GM21576 (cell line): ENCODE measurements around the gene NKPD1.

Source experiments
- ATAC-seq: cut with Tn5 transposase; IDR thresholded peaks from one replicate; pipeline ENCODE4 v1.9.1; 2021; ENCODE audit warnings: mild to moderate bottlenecking, moderate library complexity; ENCODE audit not compliant: unreplicated experiment

Gene NKPD1, protein sequence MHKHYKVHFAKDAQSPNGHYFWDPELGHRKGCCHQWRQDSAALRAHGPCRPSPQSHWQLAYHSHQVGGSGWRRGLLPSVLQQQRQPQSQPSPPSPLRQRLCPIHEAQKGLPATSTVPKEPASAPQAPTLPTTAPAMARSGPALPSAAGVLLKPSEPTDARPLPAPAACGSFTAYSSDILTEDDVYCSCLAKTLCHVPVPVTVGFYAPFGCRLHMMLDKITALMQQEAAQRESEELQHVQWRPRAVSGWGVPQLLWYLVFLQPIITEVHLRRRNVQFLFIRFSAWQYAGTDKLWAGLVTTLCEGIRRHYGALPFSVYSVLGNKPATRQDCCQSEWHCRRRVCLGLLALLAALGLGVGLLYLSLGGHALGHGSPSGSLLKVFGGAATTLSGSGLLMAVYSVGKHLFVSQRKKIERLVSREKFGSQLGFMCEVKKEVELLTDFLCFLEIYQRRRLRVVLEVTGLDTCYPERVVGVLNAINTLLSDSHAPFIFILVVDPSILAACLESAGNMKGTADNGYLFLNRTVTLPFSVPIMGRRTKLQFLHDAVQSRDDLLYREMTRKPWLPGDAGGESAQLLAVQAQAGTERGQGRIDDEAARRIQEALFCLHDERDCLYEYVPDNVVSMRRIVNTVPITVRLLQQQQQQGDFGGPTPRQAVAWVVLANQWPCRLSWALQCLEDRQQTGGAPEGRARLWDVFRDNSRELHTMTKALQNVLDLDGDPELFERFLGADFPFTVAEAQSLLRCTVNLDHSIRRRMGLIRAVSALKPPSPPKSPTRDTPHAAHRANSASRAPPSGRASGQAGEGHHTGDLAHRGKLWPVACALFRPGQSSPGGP

DNA sequence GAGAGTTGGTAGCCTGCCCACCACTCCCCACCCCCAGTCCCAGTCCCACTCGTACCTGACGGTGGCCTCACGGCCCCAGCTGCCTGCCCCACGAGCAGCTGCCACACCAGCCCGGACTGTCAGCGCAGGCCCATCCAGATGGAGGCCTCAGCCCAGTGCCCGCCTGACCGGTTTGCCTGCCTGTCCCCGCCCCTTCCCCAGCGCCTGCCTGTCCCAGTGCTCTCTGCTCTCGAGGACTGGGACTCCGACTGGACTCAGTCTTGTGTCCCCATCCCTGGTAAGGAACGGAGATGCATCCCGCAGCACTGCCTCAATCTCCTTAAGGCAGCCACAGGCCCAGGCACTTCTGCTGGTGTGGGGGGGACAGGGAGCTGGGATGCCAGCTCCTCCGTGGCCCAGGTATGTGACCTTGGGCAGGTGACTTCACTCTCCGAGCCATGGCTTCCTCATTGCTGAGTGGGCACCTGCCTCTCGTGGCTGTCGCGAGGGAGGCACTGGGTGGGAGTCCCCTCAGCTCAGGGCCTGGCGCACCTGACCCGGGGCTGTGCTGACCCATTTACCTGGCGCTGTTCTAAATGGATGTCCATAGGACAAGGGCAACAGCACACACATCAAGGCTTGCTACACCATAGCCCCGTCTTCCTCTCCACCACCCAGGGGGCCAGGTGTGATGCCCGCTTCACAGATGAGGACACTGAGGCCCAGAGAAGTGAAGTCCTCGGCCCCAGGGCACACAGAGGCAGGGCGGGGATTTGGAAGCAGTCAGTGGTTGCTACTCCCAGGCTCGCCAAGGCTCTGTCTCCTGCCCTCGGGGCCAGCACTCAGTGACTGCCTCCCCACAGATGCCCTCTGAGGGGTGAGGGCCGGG is at the start of gene NKPD1:
TSS of gene NKPD1 (minus strand) at position 113 of the 868 bp plus-strand sequence. CDS start 832 bp downstream, outside the sequence.
- ATAC-seq, result no peak

DNA sequence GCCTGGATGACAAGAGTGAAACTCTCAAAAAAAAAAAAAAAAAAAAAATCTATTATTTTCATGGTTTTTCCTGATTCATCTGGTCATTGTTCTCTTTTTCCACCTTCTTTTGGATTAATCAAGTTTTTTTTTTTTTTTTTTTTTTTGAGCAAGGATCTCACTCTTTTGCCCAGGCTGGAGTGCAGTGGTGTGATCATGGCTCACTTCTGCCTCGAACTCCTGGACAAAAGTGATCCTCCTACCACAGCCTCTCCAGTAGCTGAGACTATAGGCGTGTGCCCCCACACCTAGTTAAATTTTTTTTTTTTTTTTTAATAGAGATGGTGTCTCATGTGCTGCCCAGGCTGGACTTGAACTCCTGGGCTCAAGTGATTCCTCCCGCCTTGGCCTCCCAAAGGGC is 45.5 kb upstream of the NKPD1 start:
- no peak for ATAC-seq

DNA sequence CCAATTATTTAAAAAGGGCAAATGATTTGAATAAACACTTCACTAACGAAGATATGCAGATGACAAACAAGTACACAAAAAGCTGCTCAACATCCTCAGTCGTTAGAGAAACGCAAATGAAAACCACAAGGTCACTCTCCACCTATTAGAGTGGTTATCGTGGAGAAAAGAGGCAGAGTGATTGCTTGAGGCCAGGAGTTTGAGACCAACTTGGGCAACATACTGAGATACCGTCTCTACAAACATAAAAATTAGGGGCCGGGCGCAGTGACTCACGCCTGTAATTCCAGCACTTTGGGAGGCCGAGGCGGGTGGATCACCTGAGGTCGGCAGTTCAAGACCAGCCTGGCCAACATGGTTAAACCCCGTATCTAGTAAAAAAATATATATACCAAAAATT is 45.0 kb upstream of the NKPD1 start:
- ATAC-seq, result no peak

DNA sequence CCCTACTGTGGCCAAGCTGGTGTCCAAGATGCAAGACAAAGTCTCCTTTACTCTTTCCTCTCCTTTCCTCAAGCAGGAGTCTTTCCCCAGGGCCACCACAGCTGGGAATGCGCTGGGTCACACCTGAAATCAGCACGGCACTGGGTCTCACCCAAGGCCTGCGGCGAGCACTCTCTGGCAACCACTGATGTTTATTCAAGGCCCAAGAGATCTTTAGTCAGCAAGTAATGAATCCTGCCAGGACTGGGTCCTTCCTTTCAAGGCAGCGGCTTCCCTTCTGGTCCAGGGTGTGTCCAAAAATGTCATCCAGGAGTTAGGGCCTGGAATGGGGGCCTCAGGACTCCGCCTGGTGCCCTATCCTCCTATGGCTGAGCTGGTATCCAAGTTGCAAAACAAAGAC is 41.9 kb upstream of the NKPD1 start:
- no peak for ATAC-seq

DNA sequence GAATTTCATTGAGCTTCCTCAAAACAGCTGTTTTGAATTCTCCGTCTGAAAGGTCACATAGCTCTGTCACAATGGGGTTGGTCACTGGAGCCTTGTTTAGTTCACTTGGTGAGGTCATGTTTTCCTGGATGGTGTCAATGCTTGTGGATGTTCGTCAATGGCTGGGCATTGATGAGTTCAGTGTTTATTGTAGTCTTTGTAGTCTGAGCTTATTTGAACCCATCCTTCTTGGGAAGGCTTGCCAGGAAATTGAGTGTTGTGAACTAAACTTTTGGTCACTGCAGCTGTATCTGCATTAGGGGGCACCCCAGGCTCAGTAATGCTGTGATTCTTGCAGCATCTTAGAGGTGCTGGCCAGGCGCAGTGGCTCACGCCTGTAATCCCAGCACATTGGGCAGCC is 39.8 kb upstream of the NKPD1 start:
- no peak for ATAC-seq

DNA sequence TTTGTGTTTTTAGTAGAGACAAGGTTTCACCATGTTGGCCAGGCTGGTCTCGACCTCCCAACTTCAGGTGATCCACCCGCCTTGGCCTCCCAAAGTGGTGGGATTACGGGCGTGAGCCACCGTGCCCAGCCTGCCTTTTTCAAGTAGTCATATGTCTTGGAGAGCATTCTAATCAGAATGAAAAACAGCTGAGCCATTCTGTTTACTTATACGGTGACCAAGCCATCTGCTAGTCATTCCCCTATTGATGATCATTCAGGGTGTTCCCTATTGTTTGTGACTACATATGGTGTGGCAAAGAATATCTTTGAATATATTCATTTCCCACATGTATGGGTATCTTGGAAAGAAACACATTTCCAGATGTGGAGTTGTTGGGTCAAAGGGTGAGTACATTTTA is 35.0 kb upstream of the NKPD1 start:
- ATAC-seq, result no peak

DNA sequence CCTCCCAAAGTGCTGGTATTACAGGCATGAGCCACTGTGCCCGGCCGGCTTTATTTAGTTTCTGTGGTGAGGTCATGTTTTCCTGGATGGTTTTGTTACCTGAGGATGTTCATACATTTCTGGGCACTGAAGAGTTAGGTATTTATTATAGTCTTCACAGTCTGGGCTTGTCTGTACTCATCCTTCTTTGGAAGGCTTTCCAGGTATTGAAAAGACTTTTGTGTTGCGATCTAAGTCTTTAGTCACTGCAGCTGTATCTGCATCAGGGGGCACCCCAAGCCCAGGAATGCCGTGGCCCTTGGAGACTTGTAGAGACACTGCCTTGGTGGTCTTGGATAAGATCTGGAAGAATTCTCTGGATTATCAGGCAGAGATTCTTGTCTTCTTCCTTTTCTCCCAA is 30.6 kb upstream of the NKPD1 start:
- ATAC-seq, result no peak

DNA sequence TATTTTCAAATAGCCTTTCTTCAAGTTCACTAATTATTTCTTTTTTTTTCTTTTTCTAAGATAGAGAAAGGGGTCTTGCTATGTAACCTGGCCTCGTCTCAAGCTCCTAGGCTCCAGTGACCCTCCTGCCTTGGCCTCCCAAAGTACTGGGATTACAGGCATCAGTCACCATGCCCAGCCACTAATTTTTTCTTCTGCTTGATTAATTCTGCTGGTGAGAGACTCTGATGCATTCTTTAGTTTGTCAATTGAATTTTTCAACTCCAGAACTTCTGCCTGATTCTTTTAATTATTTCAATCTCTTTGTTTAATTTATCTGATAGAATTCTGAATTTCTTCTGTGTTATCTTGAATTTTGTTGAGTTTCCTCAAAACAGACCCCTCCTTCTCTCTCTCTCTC is 29.2 kb upstream of the NKPD1 start:
- no peak for ATAC-seq

DNA sequence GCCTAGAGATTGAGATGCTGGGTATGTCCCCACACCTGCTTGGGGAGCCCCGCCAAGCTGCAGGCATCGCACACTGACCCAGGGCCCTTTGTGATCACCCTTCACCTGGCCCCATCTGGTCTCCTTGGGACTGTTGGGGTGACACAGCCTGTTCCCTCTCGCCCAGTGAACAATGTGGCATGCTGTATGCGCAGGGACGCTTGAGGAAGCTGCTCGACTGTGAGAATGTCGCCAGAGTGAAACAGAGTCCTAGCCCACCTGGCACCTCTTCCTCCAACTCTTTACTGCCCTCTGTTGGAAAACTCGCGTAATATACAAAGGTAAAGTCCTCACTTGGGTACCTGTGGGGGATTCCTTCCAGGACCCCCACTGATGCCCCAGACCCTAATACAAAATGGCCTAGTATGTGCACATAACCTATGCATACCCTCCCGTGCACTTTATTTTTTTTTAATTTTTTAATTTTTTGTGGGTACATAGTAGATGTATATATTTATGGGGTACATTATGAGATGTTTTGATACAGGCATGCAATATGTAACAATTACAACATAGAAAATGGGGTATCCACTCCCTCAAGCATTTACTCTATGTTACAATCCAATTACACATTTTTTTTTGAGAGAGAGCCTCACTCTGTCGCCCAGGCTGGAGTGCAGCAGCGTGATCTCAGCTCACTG is 26.8 kb upstream of the NKPD1 start:
- no peak for ATAC-seq

DNA sequence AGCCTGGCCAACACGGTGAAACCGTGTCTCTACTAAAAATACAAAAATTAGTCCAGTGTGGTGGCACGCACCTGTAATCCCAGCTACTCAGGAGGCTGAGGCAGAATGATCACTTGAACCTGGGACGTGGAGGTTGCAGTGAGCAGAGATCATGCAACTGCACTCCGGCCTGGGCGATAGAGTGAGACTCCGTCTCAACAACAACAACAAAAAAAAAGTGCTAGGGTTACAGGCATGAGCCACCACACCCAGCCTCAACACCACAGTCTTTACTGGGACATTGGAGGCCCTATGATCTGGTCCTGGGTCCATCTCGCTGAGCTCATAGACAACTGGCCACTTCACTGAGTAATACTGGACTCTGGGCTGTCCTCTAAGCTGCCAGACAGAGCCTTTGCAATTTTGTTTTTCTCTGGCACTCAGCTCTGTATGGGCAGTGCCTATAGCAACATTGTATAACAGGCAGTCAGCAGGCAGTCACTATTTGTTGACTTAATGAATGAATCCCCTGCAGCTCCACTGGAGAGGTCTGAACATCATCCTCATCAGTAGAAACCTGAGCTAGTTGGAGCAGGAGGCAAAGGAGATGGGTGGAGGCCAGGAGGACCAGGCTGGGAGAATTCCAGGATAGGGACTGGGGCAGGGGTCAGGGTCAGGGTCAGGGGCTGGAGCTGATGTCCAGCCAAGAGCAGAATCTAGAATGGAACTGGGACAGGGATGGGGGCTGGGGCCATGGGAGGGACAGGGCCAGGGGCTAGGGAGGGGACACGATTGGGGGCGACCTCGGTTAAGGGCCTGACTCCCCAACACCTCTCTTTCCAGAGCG is 25.9 kb upstream of the NKPD1 start:
- ATAC-seq, result no peak

DNA sequence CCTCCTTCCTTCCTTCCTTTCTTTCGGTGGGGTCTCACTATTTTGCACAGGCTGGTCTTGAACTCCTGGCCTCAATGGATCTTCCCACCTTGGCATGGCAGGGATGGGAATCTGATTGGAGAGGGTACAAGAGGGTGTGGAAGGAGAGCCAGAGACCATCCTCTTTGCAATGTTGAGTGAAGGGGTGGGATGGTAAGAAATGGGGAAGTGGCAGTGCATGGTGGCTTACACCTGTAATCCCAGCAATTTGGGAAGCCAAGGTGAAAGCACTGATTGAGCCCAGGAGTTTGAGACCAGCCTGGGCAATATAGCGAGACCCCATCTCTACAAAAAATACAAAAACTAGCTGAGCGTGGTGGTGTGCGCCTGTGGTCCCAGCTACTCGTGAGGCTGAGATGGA is 23.3 kb upstream of the NKPD1 start:
- ATAC-seq, result no peak

DNA sequence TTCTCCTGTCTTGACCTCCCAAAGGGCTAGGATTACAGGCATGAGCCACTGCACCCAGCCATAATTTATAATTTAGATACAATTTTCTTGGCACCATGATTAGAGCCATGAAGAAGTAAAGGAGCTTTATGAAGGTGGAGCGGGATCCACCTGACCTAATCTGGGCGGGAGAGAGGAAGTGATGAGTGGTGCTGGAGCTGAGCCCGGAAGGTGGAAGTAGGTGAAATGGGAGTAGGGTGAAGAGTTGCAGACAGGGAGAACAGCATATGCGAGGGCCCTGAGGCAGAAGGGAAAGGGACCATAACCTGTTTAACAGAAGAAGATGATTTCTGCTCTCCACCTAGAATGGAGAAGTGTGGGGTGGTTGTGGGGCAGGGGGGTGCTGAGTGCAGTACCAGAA is 22.0 kb upstream of the NKPD1 start:
- no peak for ATAC-seq

DNA sequence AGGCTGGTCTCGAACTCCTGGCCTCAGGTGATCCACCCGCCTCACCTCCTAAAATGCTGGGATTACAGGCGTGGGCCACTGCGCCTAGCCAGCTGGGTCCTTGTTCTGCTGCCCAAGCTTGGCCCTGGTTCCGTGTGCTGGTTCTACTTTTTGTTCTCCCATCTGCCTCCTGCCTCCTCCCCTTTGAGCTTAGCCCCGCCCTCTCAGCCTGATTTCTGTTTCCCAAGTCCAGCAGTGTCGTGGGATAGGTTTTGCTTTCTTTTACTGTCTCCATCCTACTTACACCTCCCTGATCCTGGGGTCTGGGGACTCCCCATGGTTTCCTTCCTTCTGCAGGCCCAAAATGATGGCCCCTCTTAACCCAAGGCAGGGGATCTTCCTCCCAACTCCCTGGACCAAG is 20.2 kb upstream of the NKPD1 start:
- ATAC-seq, result no peak

DNA sequence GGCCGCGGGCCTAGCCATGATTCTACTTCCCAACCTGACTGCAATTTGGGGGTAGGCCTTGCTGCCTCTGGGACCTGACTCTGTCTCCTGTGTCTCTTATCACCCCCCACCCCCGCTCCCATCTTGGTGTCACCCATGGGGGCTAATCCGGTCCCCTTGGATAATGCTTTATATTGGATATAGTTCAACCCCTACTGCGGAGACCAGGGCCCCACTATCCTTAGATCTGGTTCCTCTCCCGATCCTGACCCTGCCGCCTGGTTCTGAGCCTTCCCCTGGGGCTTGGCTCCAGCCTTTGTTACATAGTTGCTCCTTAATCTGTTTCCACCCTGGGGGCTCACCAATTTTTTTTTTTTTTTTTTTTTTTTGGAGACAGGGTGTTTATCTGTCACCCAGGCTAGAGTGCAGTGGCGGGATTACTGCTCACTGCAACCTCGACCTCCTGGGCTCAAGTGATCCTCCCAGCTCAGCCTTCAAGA is 19.1 kb upstream of the NKPD1 start:
- no peak for ATAC-seq

DNA sequence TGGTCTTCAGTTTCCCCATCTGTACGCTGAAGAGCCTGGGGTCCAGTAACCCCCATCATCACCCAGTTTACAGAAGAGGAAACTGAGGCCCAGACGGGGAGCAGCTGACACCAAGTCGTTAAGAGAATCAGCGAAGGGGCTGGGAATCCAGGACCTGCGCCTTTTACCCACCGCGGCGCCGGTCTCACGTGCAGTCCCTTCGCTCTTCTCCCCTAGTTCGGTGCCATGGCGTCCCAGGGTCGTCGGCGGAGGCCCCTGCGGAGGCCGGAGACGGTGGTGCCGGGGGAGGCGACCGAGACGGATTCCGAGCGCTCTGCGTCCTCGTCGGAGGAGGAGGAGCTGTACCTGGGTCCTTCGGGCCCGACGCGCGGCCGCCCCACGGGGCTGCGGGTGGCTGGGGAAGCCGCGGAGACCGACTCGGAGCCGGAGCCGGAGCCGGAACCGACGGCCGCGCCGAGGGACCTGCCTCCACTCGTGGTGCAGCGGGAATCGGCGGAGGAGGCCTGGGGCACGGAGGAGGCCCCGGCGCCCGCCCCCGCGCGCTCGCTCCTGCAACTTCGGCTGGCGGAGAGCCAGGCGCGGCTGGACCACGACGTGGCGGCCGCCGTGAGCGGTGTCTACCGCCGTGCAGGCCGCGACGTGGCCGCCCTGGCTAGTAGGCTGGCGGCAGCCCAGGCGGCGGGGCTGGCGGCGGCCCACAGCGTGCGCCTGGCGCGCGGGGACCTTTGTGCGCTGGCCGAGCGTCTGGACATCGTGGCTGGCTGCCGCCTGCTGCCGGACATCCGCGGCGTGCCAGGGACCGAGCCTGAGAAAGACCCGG is 18.5 kb upstream of the NKPD1 start:
- ATAC-seq, result no peak

DNA sequence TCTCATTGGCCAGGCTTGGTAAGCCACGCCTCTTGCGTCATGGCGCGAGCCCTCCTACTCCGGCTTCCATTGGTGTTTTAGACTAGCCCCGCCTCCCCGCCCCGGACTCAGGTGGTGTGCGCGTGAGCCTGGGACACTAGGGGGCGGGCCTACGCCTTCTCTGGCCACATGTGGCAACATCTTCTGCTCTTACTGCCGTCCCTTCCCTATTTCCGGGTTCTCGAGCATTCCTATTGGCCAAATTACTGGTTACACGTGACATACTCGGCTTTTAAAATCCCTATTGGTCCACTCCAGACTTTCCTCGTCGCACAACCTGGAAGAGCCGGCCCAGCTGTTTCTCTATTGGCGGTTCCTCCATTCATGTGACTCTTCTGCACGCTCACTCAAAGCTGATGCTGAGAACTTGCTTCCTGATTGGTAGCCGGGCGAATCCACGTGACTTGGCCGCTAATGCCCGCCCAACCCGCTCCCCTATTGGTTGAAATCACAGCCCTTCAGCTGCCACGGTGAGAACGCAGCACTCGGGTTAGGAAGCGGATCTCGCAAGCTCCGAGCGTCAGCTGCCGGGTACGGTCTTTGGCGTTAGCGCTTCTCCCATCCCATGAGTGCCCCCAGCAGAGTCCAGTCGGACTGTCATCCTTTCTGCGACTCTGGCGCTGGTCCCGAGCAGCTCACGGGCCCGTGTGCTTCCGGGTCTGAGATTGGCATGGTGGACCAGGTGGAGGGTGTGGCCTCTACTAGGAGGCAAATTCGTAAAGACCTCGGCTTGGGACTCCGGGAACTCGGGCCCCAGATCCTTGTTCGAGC is 17.7 kb upstream of the NKPD1 start, which contains the start of gene BLOC1S3:
TSS of gene BLOC1S3 (plus strand) at position 523 of the 810 bp plus-strand sequence. CDS start 513 bp downstream, outside the sequence.
- ATAC-seq, result peak; percentile 74

DNA sequence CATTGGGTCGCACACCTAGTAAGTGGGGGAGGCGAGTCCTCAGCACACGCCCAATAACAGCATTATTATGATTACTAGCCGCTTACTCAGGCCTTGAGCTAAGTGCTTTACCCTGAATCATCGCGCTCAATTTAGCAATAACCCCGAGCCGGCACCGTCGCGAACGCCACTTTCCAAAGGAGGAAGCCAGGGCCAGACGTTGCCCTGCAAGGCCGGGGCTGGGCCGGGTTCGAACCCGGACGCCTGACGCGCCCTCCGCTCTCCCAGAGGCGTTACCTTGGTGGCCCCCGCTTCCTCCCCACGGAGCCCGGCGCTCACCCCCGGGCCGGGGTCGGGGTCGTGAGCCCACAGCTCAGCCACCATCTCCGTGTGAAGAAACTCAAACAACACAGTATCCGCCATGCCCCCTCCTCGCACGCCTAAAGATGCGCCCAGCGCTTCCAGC is 17.1 kb upstream of the NKPD1 start, which contains the start of gene TRAPPC6A:
TSS of gene TRAPPC6A (minus strand) at position 421 of the 445 bp plus-strand sequence. CDS start at position 402, 19 bp downstream.
- peak; percentile 4 for ATAC-seq
